ENCODE results near the gene NFIA.

Gene NFIA

GRCh38 chr1:61114178-61114870 is 32.0 kb downstream of the NFIA start:
- Histone ChIP-seq H3K27me3 (ENCODE audit: control insufficient read depth in 1 of 2, insufficient read depth in 2 of 2, low read length in 2 of 2) (no peaks in the 10 kb centered on the region), H3K27ac (ENCODE audit: low read depth, low read length) (no peak overlapping the region), H3K36me3 (ENCODE audit: insufficient read depth, low read length) (no peaks in the 10 kb centered on the region), H3K9me3 (ENCODE audit: low read length) (no peaks in the 10 kb centered on the region), H3K9ac (ENCODE audit: low read length) (no peak overlapping the region), H3K4me3 (ENCODE audit: low read depth in 1 of 2, low read length in 2 of 2) (no peak overlapping the region), H3K4me1 (ENCODE audit: insufficient read depth, low read length) (peaks cover 34% of the 10 kb centered on the region)

- H3K9ac ChIP-seq (ENCODE audit: low read length) = no peak overlapping the region
- no peaks in the 10 kb centered on the region for H3K9me3 ChIP-seq (ENCODE audit: low read length)
- no peak overlapping the region for H3K27ac ChIP-seq (ENCODE audit: low read depth, low read length)
- no peak overlapping the region for H3K4me3 ChIP-seq (ENCODE audit: low read depth in 1 of 2, low read length in 2 of 2)
- H3K4me1 ChIP-seq (ENCODE audit: insufficient read depth, low read length) = peaks cover 45% of the 10 kb centered on the region
- H3K27me3 ChIP-seq (ENCODE audit: control insufficient read depth in 1 of 2, insufficient read depth in 2 of 2, low read length in 2 of 2) = no peaks in the 10 kb centered on the region
- H3K36me3 ChIP-seq (ENCODE audit: insufficient read depth, low read length) = no peaks in the 10 kb centered on the region
Measured at GRCh38 chr1:61115436-61115835, 33.1 kb downstream of the NFIA start.

- H3K4me3 ChIP-seq (ENCODE audit: low read depth in 1 of 2, low read length in 2 of 2) = no peak overlapping the region
- peaks cover 45% of the 10 kb centered on the region for H3K4me1 ChIP-seq (ENCODE audit: insufficient read depth, low read length)
- no peaks in the 10 kb centered on the region for H3K36me3 ChIP-seq (ENCODE audit: insufficient read depth, low read length)
- H3K27ac ChIP-seq (ENCODE audit: low read depth, low read length) = no peak overlapping the region
- H3K9ac ChIP-seq (ENCODE audit: low read length) = no peak overlapping the region
- H3K27me3 ChIP-seq (ENCODE audit: control insufficient read depth in 1 of 2, insufficient read depth in 2 of 2, low read length in 2 of 2) = no peaks in the 10 kb centered on the region
- H3K9me3 ChIP-seq (ENCODE audit: low read length) = no peaks in the 10 kb centered on the region
Measured at GRCh38 chr1:61116421-61116820, 34.1 kb downstream of the NFIA start.

GRCh38 chr1:61117283-61117682 is 34.9 kb downstream of the NFIA start:
- no peaks in the 10 kb centered on the region for H3K27me3 ChIP-seq (ENCODE audit: control insufficient read depth in 1 of 2, insufficient read depth in 2 of 2, low read length in 2 of 2)
- H3K36me3 ChIP-seq (ENCODE audit: insufficient read depth, low read length) = no peaks in the 10 kb centered on the region
- no peaks in the 10 kb centered on the region for H3K9me3 ChIP-seq (ENCODE audit: low read length)
- no peak overlapping the region for H3K4me3 ChIP-seq (ENCODE audit: low read depth in 1 of 2, low read length in 2 of 2)
- H3K27ac ChIP-seq (ENCODE audit: low read depth, low read length) = no peak overlapping the region
- no peak overlapping the region for H3K9ac ChIP-seq (ENCODE audit: low read length)
- peaks cover 49% of the 10 kb centered on the region for H3K4me1 ChIP-seq (ENCODE audit: insufficient read depth, low read length)

- Histone ChIP-seq H3K27me3 (ENCODE audit: control insufficient read depth in 1 of 2, insufficient read depth in 2 of 2, low read length in 2 of 2) (no peaks in the 10 kb centered on the region), H3K36me3 (ENCODE audit: insufficient read depth, low read length) (no peaks in the 10 kb centered on the region), H3K4me1 (ENCODE audit: insufficient read depth, low read length) (peaks cover 56% of the 10 kb centered on the region), H3K4me3 (ENCODE audit: low read depth in 1 of 2, low read length in 2 of 2) (no peak overlapping the region), H3K9me3 (ENCODE audit: low read length) (no peaks in the 10 kb centered on the region), H3K9ac (ENCODE audit: low read length) (no peak overlapping the region), H3K27ac (ENCODE audit: low read depth, low read length) (no peak overlapping the region)
Measured at GRCh38 chr1:61119085-61119484, 36.7 kb downstream of the NFIA start.

GRCh38 chr1:61120246-61120840 is 38.0 kb downstream of the NFIA start:
- Histone ChIP-seq H3K36me3 (ENCODE audit: insufficient read depth, low read length) (no peaks in the 10 kb centered on the region), H3K9me3 (ENCODE audit: low read length) (no peaks in the 10 kb centered on the region), H3K27me3 (ENCODE audit: control insufficient read depth in 1 of 2, insufficient read depth in 2 of 2, low read length in 2 of 2) (no peaks in the 10 kb centered on the region), H3K4me1 (ENCODE audit: insufficient read depth, low read length) (peaks cover 68% of the 10 kb centered on the region), H3K4me3 (ENCODE audit: low read depth in 1 of 2, low read length in 2 of 2) (peak overlapping the region in 1 of 2 donors; percentile 32), H3K27ac (ENCODE audit: low read depth, low read length) (peak overlapping the region; percentile 63), H3K9ac (ENCODE audit: low read length) (peak overlapping the region; percentile 27)

GRCh38 chr1:61120998-61121397 is 38.6 kb downstream of the NFIA start:
- Histone ChIP-seq H3K4me3 (ENCODE audit: low read depth in 1 of 2, low read length in 2 of 2) (peak overlapping the region in 1 of 2 donors; percentile 32), H3K4me1 (ENCODE audit: insufficient read depth, low read length) (peaks cover 74% of the 10 kb centered on the region), H3K9ac (ENCODE audit: low read length) (peak overlapping the region; percentile 1), H3K36me3 (ENCODE audit: insufficient read depth, low read length) (no peaks in the 10 kb centered on the region), H3K9me3 (ENCODE audit: low read length) (no peaks in the 10 kb centered on the region), H3K27ac (ENCODE audit: low read depth, low read length) (peak overlapping the region; percentile 63), H3K27me3 (ENCODE audit: control insufficient read depth in 1 of 2, insufficient read depth in 2 of 2, low read length in 2 of 2) (no peaks in the 10 kb centered on the region)

- H3K9me3 ChIP-seq (ENCODE audit: low read length) = no peaks in the 10 kb centered on the region
- no peak overlapping the region for H3K27ac ChIP-seq (ENCODE audit: low read depth, low read length)
- no peaks in the 10 kb centered on the region for H3K27me3 ChIP-seq (ENCODE audit: control insufficient read depth in 1 of 2, insufficient read depth in 2 of 2, low read length in 2 of 2)
- no peaks in the 10 kb centered on the region for H3K36me3 ChIP-seq (ENCODE audit: insufficient read depth, low read length)
- H3K9ac ChIP-seq (ENCODE audit: low read length) = no peak overlapping the region
- peaks cover 68% of the 10 kb centered on the region for H3K4me1 ChIP-seq (ENCODE audit: insufficient read depth, low read length)
- H3K4me3 ChIP-seq (ENCODE audit: low read depth in 1 of 2, low read length in 2 of 2) = no peak overlapping the region
Measured at GRCh38 chr1:61121631-61122030, 39.3 kb downstream of the NFIA start.

- no peak overlapping the region for H3K27ac ChIP-seq (ENCODE audit: low read depth, low read length)
Measured at GRCh38 chr1:61122389-61122788, 40.0 kb downstream of the NFIA start.

GRCh38 chr1:61123326-61123725 is 41.0 kb downstream of the NFIA start:
- Histone ChIP-seq H3K4me3 (ENCODE audit: low read depth in 1 of 2, low read length in 2 of 2) (no peak overlapping the region), H3K9me3 (ENCODE audit: low read length) (no peaks in the 10 kb centered on the region), H3K36me3 (ENCODE audit: insufficient read depth, low read length) (no peaks in the 10 kb centered on the region), H3K9ac (ENCODE audit: low read length) (no peak overlapping the region), H3K27ac (ENCODE audit: low read depth, low read length) (no peak overlapping the region), H3K27me3 (ENCODE audit: control insufficient read depth in 1 of 2, insufficient read depth in 2 of 2, low read length in 2 of 2) (no peaks in the 10 kb centered on the region), H3K4me1 (ENCODE audit: insufficient read depth, low read length) (peaks cover 64% of the 10 kb centered on the region)

More at GRCh38 chr1:61122389-61122788, 40.0 kb downstream of the NFIA start:
- H3K36me3 ChIP-seq (ENCODE audit: insufficient read depth, low read length) = no peaks in the 10 kb centered on the region
- no peaks in the 10 kb centered on the region for H3K9me3 ChIP-seq (ENCODE audit: low read length)
- no peaks in the 10 kb centered on the region for H3K27me3 ChIP-seq (ENCODE audit: control insufficient read depth in 1 of 2, insufficient read depth in 2 of 2, low read length in 2 of 2)
- H3K4me1 ChIP-seq (ENCODE audit: insufficient read depth, low read length) = peaks cover 64% of the 10 kb centered on the region
- H3K9ac ChIP-seq (ENCODE audit: low read length) = no peak overlapping the region
- no peak overlapping the region for H3K4me3 ChIP-seq (ENCODE audit: low read depth in 1 of 2, low read length in 2 of 2)

- Histone ChIP-seq H3K9ac (ENCODE audit: low read length) (no peak overlapping the region), H3K9me3 (ENCODE audit: low read length) (no peaks in the 10 kb centered on the region), H3K36me3 (ENCODE audit: insufficient read depth, low read length) (no peaks in the 10 kb centered on the region), H3K27ac (ENCODE audit: low read depth, low read length) (no peak overlapping the region), H3K4me3 (ENCODE audit: low read depth in 1 of 2, low read length in 2 of 2) (no peak overlapping the region), H3K4me1 (ENCODE audit: insufficient read depth, low read length) (peaks cover 58% of the 10 kb centered on the region), H3K27me3 (ENCODE audit: control insufficient read depth in 1 of 2, insufficient read depth in 2 of 2, low read length in 2 of 2) (no peaks in the 10 kb centered on the region)
Measured at GRCh38 chr1:61124078-61124477, 41.7 kb downstream of the NFIA start.

GRCh38 chr1:61124696-61125095 is 42.3 kb downstream of the NFIA start:
- H3K4me1 ChIP-seq (ENCODE audit: insufficient read depth, low read length) = peaks cover 52% of the 10 kb centered on the region
- no peak overlapping the region for H3K4me3 ChIP-seq (ENCODE audit: low read depth in 1 of 2, low read length in 2 of 2)
- H3K27ac ChIP-seq (ENCODE audit: low read depth, low read length) = no peak overlapping the region
- H3K27me3 ChIP-seq (ENCODE audit: control insufficient read depth in 1 of 2, insufficient read depth in 2 of 2, low read length in 2 of 2) = no peaks in the 10 kb centered on the region
- H3K36me3 ChIP-seq (ENCODE audit: insufficient read depth, low read length) = no peaks in the 10 kb centered on the region
- no peak overlapping the region for H3K9ac ChIP-seq (ENCODE audit: low read length)
- no peaks in the 10 kb centered on the region for H3K9me3 ChIP-seq (ENCODE audit: low read length)

All from muscle layer of colon (tissue), 2 donors.